ENCODE results near the gene MYO3B.

GRCh38 chr2:170587922-170588321, 410.0 kb downstream of the MYO3B start:
- TF ChIP-seq CTCF (IDR thresholded peaks at IDR 0.05) (no peak), EZH2 (IDR thresholded peaks at IDR 0.05) (no peak)
